Measurements from ENCODE around the gene SFT2D3.

DNA sequence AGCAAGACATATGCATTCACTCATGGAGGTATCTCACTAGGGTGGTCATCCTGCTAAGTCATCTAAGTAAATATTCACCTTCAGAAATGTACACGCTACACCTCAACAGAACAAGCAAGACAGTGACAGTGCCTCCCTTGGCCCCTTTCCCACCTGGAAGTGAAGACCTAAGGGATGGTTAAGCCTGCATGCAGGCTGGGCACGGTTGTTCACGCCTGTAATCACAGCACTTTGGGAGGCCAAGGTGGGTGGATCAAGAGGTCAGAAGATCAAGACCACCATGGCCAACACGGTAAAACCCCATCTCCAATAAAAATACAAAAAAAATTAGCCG, 30.4 kb upstream of the SFT2D3 start:
- TF ChIP-seq POLR2AphosphoS5 (IDR thresholded peaks at IDR 0.05; ENCODE audit: borderline replicate concordance, low read depth, low read length) (no peak), EZH2 (IDR thresholded peaks at IDR 0.05) (no peak)
